ENCODE data around the gene ST8SIA1.

DNA sequence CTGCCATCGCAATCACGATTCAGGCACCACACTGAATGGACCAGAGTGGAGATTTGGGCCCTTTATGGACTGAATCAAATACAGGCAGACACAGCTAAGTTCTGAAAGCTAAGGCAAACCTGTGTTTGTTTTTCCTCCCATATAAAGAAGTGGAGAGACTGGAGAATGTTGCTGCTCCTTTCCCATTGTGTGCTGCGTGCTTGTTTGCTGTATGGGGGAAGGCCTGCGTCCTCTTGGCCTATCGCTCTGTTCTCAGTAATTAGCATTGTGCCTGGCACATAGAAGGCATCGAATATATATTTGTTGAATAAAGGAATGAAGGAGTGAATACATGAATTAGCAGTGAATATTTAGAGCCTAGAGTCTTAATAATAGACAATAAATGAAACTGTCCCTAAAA is 12.4 kb downstream of the ST8SIA1 start:
- TF ChIP-seq, protein P1, sequence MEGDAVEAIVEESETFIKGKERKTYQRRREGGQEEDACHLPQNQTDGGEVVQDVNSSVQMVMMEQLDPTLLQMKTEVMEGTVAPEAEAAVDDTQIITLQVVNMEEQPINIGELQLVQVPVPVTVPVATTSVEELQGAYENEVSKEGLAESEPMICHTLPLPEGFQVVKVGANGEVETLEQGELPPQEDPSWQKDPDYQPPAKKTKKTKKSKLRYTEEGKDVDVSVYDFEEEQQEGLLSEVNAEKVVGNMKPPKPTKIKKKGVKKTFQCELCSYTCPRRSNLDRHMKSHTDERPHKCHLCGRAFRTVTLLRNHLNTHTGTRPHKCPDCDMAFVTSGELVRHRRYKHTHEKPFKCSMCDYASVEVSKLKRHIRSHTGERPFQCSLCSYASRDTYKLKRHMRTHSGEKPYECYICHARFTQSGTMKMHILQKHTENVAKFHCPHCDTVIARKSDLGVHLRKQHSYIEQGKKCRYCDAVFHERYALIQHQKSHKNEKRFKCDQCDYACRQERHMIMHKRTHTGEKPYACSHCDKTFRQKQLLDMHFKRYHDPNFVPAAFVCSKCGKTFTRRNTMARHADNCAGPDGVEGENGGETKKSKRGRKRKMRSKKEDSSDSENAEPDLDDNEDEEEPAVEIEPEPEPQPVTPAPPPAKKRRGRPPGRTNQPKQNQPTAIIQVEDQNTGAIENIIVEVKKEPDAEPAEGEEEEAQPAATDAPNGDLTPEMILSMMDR (IDR thresholded peaks at IDR 0.05), result no peak
- no peak for TF ChIP-seq POLR2A (IDR thresholded peaks at IDR 0.05)
